GM13977 (cell line): ENCODE measurements around the gene CARMIL1.

ENCODE experiments used
- DNase-seq: peaks from one replicate; pipeline ENCODE4 v3.0.0; 2012; ENCODE audit warnings: low spot score
- CTCF ChIP-seq: IDR thresholded peaks from 2 replicates; pipeline ENCODE4 v1.5.1; 2012; ENCODE audit warnings: mild to moderate bottlenecking, control low read depth; ENCODE audit not compliant: insufficient read depth; ENCODE audit errors: extremely low read depth, missing control alignments
- in situ Hi-C: fragments of 300-500 bp; cut with MboI; formaldehyde crosslinking; loops from one replicate; pipeline ENCODE4 v1.12.0; 2022; ENCODE audit warnings: low sequenced_read_pairs, low pct_unique_long_range_greater_than_20kb, mixed read lengths, inconsistent platforms; ENCODE audit not compliant: unreplicated experiment

The CARMIL1 gene

DNA sequence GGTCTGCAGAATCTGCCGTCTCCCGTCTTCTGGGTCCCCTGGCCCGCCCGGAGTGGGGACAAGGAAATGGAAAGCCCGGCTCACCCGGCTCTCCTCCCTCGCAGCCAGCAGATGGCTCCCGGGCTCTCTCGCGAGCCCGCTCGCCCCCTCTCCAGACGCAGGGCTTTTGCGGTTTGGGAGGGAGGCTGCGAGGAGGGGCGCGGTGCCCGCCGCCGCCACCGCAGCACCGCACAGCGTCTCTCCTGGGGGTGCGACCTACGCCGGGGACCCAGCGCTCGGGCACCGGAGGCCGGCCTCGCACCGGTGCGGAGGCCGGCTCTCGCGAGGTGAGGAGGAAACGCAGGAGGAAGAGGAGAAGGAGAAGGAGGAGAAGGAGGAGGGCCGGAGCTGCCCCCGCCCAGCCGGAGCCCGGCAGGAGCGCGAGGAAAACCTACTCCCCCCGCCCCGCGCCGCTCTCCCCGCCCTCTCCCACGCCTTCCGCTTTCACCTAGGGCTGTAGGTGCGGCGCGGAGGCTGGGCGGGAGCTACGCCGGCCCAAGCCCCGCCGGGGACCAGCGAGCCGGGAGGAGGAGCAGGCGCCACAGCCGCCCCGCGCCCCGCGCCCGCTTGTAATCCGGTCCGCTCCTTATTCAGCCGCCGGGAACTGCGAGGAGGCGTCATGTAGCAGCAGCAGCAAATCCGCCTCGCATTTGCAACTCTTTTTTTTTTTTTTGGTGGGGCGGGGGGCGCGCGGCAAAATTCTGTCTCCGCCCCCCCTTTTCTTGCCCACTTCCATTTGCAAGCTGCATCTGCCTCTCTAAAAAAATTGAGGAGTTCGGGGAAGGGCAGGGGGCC, at the start of gene CARMIL1:
Gene CARMIL1 (plus strand): TSS at position 461 of the 834 bp plus-strand sequence. CDS start 422 bp downstream, outside the sequence.
- peak; percentile 90 for DNase-seq
- in situ Hi-C loops: loop anchor here (10.0 kb wide), 1 partner anchor 206 kb away; no protein-coding TSS in a partner anchor
- peak; percentile 71 for TF ChIP-seq CTCF

- DNase-seq: no peak
- TF ChIP-seq CTCF: no peak
- in situ Hi-C loops: no loop called here
Measured at GRCh38 chr6:25229671-25230321, 49.4 kb upstream of the CARMIL1 start.

- TF ChIP-seq CTCF: no peak
- in situ Hi-C loops: no loop called here
- no peak for DNase-seq
Measured at GRCh38 chr6:25232479-25232878, 46.7 kb upstream of the CARMIL1 start.

DNA sequence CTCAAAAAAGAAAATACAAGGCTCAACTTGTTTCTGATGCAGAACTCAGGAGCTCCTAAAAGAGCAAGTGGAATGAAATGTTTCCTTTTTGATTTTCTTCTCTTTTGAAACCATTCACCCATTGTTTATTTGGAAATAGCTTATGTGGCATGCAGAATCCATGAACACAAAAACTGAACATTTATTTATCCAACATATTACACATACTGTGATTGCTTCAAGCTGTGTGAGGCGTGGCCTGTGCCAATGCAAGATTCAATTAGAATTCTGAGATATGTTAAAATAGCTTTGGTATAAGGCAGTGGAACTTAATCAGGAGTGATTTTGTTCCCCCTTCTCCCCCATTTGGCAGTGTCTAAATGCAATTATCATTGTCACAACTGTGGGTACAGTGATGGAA, 45.9 kb upstream of the CARMIL1 start:
- DNase-seq: no peak
- in situ Hi-C loops: no loop called here
- no peak for TF ChIP-seq CTCF

GRCh38 chr6:25237579-25237978, 41.6 kb upstream of the CARMIL1 start:
- no peak for DNase-seq
- TF ChIP-seq CTCF: no peak
- in situ Hi-C loops: no loop called here

GRCh38 chr6:25239059-25239458, 40.1 kb upstream of the CARMIL1 start:
- DNase-seq: no peak
- in situ Hi-C loops: no loop called here
- no peak for TF ChIP-seq CTCF
